ENCODE data around the gene PKD2L1.

DNA sequence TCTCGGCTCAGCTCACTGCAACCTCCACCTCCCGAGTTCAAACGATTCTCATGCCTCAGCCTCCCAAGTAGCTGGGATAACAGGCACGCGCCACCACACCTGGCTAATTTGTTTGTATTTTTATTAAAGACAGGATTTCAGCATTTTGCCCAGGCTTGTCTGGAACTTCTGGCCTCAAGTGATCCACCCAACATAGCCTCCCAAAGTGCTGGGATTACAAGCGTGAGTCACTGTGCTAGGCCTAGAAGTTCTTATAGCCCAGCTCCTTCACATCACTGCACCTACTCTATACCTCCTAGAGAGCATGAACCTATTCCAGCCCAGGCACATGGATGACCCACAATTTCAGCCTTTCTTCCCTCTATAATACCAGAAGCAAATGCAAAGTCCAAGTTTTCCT, 42.3 kb downstream of the PKD2L1 start:
- TF ChIP-seq, protein P1, sequence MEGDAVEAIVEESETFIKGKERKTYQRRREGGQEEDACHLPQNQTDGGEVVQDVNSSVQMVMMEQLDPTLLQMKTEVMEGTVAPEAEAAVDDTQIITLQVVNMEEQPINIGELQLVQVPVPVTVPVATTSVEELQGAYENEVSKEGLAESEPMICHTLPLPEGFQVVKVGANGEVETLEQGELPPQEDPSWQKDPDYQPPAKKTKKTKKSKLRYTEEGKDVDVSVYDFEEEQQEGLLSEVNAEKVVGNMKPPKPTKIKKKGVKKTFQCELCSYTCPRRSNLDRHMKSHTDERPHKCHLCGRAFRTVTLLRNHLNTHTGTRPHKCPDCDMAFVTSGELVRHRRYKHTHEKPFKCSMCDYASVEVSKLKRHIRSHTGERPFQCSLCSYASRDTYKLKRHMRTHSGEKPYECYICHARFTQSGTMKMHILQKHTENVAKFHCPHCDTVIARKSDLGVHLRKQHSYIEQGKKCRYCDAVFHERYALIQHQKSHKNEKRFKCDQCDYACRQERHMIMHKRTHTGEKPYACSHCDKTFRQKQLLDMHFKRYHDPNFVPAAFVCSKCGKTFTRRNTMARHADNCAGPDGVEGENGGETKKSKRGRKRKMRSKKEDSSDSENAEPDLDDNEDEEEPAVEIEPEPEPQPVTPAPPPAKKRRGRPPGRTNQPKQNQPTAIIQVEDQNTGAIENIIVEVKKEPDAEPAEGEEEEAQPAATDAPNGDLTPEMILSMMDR (IDR thresholded peaks at IDR 0.05; ENCODE audit: poor library complexity, severe bottlenecking), result no peak
- no peak for TF ChIP-seq EP300 (conservative IDR thresholded peaks at IDR 0.05; ENCODE audit: poor library complexity, severe bottlenecking)
- no peak for TF ChIP-seq EZH2 (IDR thresholded peaks at IDR 0.05; ENCODE audit: borderline replicate concordance, insufficient read depth, low read length, poor library complexity, severe bottlenecking)
